DMS79 treated with DMSO at 0.1 percent for 48 hours (cell line): ENCODE data around the gene RASSF7.
A peak's percentile ranks its signal among the peaks of the same experiment; 100 is the strongest.

Experiments used
- DNase-seq: peaks from one replicate; lab custom pipeline; 2025; lab: John Stamatoyannopoulos, UW

Gene RASSF7

GRCh38 chr11:532986-533585, 27.7 kb upstream of the RASSF7 start:
- no peak for DNase-seq

- no peak for DNase-seq
Observed at GRCh38 chr11:533586-534395, 27.0 kb upstream of the RASSF7 start.

DNA sequence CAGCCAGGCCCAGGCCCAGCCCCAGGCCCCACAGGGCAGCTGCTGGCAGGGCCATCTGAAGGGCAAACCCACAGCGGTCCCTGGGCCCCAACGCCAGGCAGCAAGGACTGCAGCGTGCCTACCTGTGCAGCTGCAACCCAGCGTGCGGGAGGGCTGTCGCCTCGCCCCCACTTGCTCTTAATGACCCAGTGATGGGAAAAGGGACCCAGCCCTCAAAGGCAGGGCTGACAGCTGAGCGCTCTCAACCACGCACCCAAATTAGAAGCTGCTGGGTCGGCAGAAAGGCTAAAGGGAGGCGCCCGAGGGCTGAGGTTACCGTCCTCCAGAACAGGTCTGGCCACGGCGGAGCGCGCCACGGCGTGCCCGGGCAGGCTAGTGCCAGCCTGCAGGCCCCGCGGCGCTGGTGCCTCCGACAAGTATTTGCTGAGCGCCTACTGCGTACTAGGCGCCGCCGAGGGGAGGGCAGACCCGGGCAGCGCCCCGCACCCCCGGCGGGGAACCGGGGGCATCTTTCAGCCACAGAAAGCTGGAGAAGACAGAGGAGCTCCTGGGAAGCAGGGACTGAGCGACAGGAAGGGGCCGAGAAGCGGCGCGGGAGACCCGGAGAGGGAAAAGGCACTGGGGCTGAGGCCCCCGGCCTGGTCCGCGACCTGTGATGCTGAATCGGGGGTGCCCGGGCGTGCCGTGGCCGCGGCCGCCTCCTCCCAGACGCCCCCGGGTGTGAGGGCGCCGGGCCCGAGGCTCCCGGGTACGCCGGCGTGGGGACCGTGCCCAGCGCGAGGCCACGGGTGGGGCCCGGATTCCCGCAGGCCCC, 26.2 kb upstream of the RASSF7 start:
- peak; percentile 7 for DNase-seq

- DNase-seq, result no peak
Observed at GRCh38 chr11:535210-535518, 25.6 kb upstream of the RASSF7 start.

- DNase-seq, result peak; percentile 52
Observed at GRCh38 chr11:535519-536454, 25.0 kb upstream of the RASSF7 start, which contains the start of gene HRAS. TSS of gene HRAS (minus strand) at chr11:535576.

DNA sequence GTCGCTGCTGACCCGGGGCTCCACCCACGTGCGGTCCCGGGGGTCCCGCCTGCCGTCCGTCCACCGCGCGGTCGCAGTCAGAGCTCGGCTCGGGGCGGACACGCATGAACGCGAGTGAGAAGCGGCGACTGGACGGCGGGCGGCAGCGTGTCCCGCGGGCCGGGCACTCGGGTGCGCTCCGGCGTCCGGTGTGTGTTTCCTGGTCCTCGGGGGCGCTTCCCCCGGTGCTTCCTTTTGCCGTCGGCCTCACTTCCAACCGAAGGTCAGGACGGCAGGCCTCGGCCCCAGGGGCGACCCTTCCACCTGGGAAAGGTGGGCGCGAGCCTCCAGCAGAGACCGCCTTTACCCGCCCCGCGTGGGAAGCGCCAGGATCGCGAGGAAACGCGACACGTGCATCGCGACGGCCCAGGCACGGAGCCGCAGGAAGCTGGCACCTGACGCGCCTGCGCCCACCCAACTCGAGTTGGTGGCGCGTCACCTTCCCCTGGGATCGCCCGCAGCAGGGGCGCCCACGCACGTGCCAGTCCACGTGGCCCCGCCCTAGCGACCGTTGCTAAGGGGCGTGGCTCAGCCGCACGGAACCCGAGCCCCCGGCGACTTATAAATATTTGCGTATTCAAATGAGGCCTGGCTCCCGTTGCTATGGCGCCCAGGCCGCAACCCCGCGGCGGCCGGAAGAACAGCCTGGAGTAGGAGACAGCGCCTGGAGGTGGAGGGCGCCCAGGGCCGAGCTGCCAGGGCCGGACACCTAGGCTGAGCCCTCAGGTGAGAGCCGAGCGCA, 23.7 kb upstream of the RASSF7 start, which contains the start of gene LRRC56:
LRRC56 (plus strand) TSS at position 687 of the 781 bp plus-strand sequence. CDS start 3,158 bp downstream, outside the sequence.
- DNase-seq, result peak; percentile 19

DNA sequence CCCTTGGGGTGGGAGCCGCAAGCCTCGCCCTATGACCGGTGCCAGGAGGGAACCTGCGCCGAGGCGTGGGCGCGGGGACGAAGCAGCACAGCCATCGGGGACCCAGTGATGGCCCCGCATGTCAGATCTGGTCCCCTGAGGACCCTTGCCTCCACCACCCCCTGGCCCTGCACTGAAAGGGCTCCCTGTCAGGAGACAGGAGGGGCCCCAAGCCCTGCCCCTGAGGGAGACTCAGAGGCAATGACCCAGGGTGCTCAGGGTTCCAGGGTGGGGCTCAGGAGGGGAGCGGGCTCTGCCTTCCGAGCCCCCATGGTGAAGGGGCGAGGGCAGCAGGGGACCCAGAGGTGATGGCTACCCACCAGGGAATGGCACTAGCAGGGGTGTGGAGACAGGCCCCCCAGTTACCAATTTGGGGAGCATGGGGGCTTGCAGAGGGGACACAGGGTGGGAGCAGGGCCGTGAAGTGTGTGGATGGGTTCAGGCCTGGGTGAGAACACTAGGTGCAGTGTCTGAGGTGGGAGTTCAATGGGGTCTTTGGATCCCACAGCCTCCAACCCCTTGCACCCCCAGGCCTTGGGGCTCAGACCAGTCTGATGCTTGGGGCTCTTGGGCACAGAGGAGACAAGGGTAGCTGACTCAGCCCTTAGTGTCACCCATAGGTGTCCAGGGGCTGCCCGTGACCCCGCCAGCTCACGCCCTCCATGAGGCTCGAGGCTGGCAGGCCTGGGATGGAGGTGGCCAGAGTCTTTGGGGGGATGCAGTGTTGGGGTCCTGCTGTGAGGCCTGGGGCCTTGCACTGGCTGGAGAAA, 22.9 kb upstream of the RASSF7 start:
- DNase-seq, result no peak

GRCh38 chr11:538431-539051, 22.2 kb upstream of the RASSF7 start:
- no peak for DNase-seq

DNA sequence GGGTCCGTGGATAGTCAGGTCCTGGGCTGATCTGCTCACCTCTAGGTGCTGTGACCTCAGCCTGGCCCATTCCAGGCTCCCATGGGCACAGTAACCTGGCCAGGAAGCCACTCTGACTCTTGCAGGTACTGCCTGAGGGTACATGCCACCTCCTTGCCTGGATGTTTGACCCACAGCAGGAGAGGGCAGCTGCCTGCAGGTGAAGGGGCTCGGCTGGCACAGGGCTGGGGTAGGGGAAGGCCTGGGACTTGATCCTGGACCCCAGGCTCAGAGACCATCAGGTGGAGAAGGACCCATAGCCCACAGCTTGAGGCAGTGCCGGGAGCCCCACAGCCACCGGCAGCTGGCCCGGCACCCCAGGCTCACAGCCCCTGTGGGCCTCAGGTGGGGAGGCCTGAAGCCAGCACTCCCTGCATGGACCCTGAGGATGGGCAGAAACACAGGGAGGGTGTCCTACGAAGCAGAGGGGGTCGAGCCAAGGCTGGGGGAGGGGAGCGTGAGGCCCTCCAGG, 20.7 kb upstream of the RASSF7 start:
- no peak for DNase-seq

DNA sequence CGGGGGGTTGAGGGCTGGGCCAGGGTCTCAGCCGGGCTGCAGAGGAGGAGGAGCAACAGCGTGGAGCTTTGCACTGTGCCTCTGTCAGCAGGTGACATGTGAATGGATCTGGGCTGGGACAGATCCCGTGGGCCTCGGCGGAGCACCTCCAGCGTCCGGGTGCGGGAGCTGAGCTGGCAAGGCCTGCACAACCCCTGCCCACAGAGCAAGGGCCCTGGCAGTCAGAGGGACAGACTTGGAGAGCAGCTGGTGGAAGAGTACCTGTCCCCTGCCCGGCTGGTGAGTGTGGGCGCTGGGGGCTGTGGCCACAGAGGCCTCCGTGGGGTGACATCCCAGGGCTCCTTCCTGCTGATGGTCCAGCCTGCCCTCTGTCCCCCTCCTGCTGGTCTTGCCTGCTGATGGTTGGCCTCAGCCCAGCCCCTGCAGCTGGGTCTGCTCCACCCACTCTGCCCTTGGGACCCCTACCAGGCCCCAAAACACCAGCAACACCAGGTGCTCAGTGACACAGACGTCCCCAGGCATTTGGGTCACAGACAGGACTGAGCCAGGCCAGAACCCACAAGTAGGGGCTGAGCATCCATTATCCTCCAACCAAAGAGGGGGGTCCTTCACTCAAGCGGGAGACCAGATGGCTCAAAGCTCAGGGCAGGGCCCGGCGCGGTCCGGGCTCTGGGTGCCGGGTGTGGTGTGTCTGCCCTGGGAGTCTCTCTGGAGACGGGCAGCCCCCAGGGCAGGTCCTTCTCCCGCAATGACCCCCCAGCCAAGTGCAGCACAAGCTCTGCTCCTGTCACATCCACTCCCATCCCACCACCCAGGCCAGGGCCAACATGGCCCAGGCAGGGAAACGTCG, 20.0 kb upstream of the RASSF7 start:
- no peak for DNase-seq

- DNase-seq, result no peak
Observed at GRCh38 chr11:541433-541885, 19.3 kb upstream of the RASSF7 start.

DNA sequence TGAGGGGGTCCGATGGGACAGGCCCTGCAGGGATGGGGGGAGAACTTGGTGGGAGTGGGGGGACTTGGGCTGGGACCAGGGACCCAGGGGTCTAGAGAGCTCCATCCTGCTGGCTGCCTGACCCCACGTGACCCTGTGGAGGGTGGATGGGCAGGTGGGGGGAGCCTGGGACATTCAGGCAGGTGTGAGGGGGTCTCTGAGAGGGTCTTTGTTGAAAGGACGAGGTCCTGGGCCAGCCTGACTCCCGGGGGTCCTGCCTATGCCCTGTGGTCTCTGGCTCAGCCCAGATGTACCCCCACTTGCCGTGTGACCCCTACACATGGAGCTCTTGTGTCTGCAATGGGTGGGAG, 16.0 kb upstream of the RASSF7 start:
- DNase-seq, result no peak

DNA sequence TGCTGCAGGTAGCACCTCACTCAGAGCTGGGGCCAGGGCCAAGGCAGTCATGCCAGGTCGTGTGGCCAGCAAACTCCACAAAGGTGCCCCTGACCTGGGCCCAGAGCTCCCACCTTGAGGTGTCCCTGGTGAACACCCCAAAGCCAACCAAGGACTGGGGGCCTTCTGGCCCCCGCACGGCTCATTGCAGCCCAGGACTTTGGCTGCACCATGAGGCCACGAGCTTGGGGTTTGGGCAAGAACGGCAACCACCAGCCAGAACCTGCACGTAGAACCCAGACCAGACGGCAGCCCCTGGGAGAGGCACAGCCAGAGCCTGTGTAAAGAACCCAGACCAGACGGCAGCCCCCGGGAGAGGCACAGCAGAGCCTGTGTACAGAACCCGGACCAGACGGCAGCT, 15.6 kb upstream of the RASSF7 start:
- no peak for DNase-seq

DNA sequence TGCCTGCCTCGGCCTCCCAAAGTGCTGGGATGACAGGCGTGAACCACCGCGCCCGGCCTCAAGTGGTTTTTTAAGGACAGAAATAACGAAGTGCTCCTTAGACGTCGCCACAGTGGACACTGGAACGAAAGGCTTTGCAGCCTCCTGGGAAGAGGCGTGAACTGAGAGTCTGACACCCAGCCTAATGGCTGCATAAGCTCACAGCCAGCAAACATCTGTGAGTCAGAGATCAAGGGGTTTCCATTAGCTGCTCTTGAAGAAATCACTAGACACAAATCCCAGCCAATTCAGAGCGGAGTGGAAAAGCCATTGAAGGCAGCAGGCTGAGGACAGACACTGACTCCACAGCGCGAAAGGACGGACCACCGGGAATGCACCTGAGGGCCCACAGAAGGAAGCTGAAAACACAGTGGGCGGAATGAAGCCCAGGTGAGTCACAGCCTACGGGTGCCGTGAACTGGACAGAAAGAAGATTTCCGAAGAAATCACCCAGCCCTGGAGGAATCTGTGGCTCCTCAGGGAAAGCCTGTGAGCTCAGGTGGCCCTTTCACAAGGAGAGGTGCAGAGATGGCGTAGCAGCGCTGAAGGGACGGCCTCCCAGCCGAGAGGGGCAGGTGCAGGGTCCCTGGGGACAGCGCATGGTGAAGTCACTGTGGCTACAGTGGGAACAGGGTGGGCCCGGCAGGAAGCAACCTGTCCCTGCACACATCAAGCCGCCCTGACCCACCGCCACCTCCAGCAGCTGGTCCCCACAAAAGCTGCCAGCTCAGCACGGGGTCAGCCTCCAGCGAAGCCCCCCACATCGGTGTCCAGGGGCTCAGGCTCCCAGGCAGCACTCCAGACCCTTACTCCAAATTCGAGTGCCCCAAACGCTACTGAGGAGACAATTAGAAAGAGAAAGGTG, 11.8 kb upstream of the RASSF7 start:
- no peak for DNase-seq

DNA sequence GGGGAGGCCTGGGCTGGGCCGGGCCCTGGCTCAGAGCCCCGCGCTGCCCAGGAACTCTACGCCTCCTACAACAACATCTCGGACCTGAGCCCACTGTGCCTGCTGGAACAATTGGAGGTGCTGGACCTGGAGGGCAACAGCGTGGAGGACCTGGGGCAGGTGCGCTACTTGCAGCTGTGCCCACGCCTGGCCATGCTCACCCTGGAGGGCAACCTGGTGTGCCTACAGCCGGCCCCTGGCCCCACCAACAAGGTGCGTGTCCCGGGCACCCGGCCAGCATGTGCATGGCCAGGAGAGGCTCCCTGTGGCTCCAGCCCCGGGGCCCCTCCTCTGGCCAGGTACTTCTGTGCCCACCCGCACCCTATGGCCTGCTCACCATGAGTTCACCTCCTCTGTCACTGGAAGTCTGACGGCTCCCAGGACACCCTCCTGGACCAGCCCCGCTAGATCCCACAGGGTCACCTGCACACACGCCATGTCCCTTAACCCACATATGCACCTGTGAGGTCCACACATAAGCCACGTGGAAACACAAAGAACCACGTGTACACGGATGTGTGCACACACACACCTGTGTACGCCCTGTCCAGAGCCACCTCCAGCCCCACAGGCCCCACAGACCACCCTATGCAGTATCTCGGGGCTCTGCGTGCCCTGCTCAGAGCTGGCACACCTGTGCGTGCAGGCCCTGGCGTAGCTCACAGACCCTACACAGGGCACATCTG, 10.6 kb upstream of the RASSF7 start:
- DNase-seq, result no peak

GRCh38 chr11:550746-551085, 10.1 kb upstream of the RASSF7 start:
- no peak for DNase-seq

DNA sequence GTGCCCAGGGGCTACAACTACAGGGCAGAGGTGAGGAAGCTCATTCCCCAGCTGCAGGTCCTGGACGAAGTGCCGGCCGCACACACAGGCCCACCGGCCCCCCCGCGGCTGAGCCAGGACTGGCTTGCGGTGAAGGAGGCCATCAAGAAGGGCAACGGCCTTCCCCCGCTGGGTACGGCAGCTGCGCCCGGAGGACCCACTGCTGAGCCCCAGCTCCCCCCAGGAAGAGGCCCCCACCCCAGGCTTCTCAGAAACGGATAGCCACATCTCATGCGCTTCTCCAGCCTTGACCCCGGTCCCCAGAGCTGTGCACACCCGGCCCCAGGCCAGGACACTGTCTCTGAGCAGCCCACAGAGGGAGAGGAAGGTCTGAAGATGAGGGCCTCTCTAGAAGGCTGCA, 9.6 kb upstream of the RASSF7 start:
- no peak for DNase-seq
